Measurements from ENCODE around the gene FAM53A. TPM values are rescaled to one million over a fixed set of nuclear protein-coding genes. Genes with fewer than 3 reads are reported as not detected.

Gene FAM53A
- total and polyA plus RNA-seq, 2 of the 13 experiments (the other 11 are each of a cell fraction or from before 2014, with no cell fraction given): 0.48 to 1.1 TPM

DNA sequence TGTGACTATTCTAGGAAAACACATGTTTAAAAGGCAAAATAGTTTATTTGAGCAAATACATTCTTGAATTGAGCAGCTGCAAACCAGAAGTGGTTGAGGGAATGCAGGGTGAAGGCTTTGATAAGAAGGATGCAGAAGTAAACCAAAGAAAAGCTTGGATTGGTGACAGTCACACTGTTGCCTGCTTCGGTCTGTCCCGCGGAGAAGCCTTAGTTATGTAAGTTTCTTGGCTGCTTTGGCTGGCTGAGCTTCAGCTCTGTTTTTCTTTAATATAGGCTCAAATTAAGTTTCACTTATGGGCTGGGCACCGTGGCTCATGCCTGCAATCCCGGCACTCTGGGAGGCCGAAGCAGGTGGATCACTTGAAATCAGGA is 67.6 kb downstream of the FAM53A start:
- Histone ChIP-seq H3K9me3 (ENCODE audit: low read length) (no peaks in the 10 kb centered on the region), H3K4me2 (ENCODE audit: low read depth, low read length) (no peak overlapping the region), H3K9ac (ENCODE audit: insufficient read depth, low read depth, low read length) (no peak overlapping the region), H3K4me1 (ENCODE audit: insufficient read depth, low read length) (no peaks in the 10 kb centered on the region), H2AFZ (ENCODE audit: low read length) (no peak overlapping the region), H3K27me3 (ENCODE audit: control insufficient read depth in 1 of 2, insufficient read depth in 2 of 2, low read length in 2 of 2) (peaks cover 5 to 34% of the 10 kb centered on the region in 2 experiments; a peak in 4 of 5 replicates), H3K79me2 (ENCODE audit: insufficient read depth, low read length) (no peaks in the 10 kb centered on the region), H3K27ac (ENCODE audit: extremely low read length, insufficient read depth, low read length) (no peak overlapping the region), H3K36me3 (replicated peaks in 1 of 2; ENCODE audit: control insufficient read depth in 1 of 2, insufficient read depth in 2 of 2, low read length in 2 of 2) (no peaks in the 10 kb centered on the region), H4K20me1 (ENCODE audit: insufficient read depth, low read length) (no peaks in the 10 kb centered on the region), H3K4me3 (replicated peaks in 1 of 3; ENCODE audit: insufficient read depth in 1 of 3, low read depth in 2 of 3, low read length in 3 of 3) (no peak overlapping the region)
- no peak for DNase-seq (ENCODE audit: low spot score)
- intact Hi-C loops (cut with micrococcal nuclease; ENCODE audit: unreplicated experiment): no loop called here
- in situ Hi-C loops (cut with HindIII; ENCODE audit: extremely low pct_ligation_motif_present, low pct_unique_long_range_greater_than_20kb): no loop called here
- ChIA-PET POLR2A (no interaction called here), CTCF (ENCODE audit: low intra/inter-chr PET ratio, low total read pairs) (no interaction called here)
- BruUV-seq (replicated peaks): no TSS peak
- FAIRE-seq: no peak
- no peak for ATAC-seq
- 55% methylated on average over 6 of the region's 6 CpGs for WGBS (ENCODE audit: low lambda C conversion rate)
- TF ChIP-seq ZNF329 (CRISPR knock-in tag; IDR thresholded peaks at IDR 0.05; ENCODE audit: low read depth) (no peak), ONECUT2 (CRISPR knock-in tag; IDR thresholded peaks at IDR 0.05) (no peak), MED1 (CRISPR knock-in tag; IDR thresholded peaks at IDR 0.05) (no peak), TCF12 (IDR thresholded peaks at IDR 0.05) (no peak), TCF12 (CRISPR knock-in tag; IDR thresholded peaks at IDR 0.05) (no peak), NBN (conservative IDR thresholded peaks at IDR 0.05) (no peak), MIER3 (CRISPR knock-in tag; IDR thresholded peaks at IDR 0.05; ENCODE audit: borderline replicate concordance) (no peak), SUZ12 (IDR thresholded peaks at IDR 0.05; ENCODE audit: low read depth, low read length) (no peak), ZNF737 (CRISPR knock-in tag; IDR thresholded peaks at IDR 0.05; ENCODE audit: borderline replicate concordance) (no peak), ZNF550 (CRISPR knock-in tag; IDR thresholded peaks at IDR 0.05; ENCODE audit: borderline replicate concordance) (no peak), GABPB1 (CRISPR knock-in tag; IDR thresholded peaks at IDR 0.05) (no peak)
- TF ChIP-seq, protein P1, sequence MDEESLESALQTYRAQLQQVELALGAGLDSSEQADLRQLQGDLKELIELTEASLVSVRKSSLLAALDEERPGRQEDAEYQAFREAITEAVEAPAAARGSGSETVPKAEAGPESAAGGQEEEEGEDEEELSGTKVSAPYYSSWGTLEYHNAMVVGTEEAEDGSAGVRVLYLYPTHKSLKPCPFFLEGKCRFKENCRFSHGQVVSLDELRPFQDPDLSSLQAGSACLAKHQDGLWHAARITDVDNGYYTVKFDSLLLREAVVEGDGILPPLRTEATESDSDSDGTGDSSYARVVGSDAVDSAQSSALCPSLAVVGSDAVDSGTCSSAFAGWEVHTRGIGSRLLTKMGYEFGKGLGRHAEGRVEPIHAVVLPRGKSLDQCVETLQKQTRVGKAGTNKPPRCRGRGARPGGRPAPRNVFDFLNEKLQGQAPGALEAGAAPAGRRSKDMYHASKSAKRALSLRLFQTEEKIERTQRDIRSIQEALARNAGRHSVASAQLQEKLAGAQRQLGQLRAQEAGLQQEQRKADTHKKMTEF (CRISPR knock-in tag; IDR thresholded peaks at IDR 0.05): no peak
- TF ChIP-seq, protein P2, sequence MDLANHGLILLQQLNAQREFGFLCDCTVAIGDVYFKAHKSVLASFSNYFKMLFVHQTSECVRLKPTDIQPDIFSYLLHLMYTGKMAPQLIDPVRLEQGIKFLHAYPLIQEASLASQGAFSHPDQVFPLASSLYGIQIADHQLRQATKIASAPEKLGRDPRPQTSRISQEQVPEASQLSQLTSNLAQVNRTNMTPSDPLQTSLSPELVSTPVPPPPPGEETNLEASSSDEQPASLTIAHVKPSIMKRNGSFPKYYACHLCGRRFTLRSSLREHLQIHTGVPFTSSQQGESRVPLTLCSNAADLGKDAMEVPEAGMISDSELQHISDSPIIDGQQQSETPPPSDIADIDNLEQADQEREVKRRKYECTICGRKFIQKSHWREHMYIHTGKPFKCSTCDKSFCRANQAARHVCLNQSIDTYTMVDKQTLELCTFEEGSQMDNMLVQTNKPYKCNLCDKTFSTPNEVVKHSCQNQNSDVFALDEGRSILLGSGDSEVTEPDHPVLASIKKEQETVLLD (CRISPR knock-in tag; IDR thresholded peaks at IDR 0.05; ENCODE audit: low read depth): no peak

Data from HepG2 (cell line).